Astrocyte (in vitro differentiated cells and primary cell): ENCODE data around the gene HERC2.

ENCODE experiments used
- CTCF ChIP-seq: IDR thresholded peaks from 2 replicates; pipeline ENCODE4 v1.5.1; 2011; ENCODE audit warnings: low read depth, mild to moderate bottlenecking, inconsistent platforms, low read length, moderate library complexity; ENCODE audit not compliant: insufficient read depth
- EZH2 ChIP-seq: IDR thresholded peaks from 2 replicates; pipeline ENCODE4 v1.6.1; 2012; ENCODE audit warnings: mild to moderate bottlenecking, low read length, inconsistent platforms; ENCODE audit not compliant: insufficient read depth

GRCh38 chr15:28281876-28282275 is 40.1 kb downstream of the HERC2 start:
- TF ChIP-seq CTCF, result no peak
- TF ChIP-seq EZH2, result no peak
